HCT116 (cell line): ENCODE measurements around the gene RPL13.

ENCODE experiments used
- RAD21 ChIP-seq: IDR thresholded peaks from 2 replicates; pipeline ENCODE4 v1.6.1; 2012; ENCODE audit warnings: low read depth, mild to moderate bottlenecking
- TCF7L2 ChIP-seq: IDR thresholded peaks from 2 replicates; pipeline ENCODE4 v1.7.0; 2011; ENCODE audit warnings: borderline replicate concordance, inconsistent platforms; ENCODE audit not compliant: insufficient read depth, insufficient read length; ENCODE audit errors: extremely low read depth
- TF ChIP-seq, protein P1 (sequence below), 3 experiments: fragments of 200-600 bp in 1 of 3; sonication (generic) in 1 of 3; IDR thresholded peaks in 2 of 3; conservative IDR thresholded peaks in 1 of 3; 2 replicates each; pipeline ENCODE4 v1.5.1; 2012 to 2017; ENCODE audit warnings: low read depth in 2 of 3, low read length in 2 of 3, antibody characterized with exemption in 1 of 3, borderline replicate concordance in 1 of 3, control low read depth in 1 of 3, mild to moderate bottlenecking in 1 of 3, mixed read lengths in 1 of 3, mixed run types in 1 of 3, moderate library complexity in 1 of 3; ENCODE audit not compliant: insufficient read depth in 1 of 3

DNA sequence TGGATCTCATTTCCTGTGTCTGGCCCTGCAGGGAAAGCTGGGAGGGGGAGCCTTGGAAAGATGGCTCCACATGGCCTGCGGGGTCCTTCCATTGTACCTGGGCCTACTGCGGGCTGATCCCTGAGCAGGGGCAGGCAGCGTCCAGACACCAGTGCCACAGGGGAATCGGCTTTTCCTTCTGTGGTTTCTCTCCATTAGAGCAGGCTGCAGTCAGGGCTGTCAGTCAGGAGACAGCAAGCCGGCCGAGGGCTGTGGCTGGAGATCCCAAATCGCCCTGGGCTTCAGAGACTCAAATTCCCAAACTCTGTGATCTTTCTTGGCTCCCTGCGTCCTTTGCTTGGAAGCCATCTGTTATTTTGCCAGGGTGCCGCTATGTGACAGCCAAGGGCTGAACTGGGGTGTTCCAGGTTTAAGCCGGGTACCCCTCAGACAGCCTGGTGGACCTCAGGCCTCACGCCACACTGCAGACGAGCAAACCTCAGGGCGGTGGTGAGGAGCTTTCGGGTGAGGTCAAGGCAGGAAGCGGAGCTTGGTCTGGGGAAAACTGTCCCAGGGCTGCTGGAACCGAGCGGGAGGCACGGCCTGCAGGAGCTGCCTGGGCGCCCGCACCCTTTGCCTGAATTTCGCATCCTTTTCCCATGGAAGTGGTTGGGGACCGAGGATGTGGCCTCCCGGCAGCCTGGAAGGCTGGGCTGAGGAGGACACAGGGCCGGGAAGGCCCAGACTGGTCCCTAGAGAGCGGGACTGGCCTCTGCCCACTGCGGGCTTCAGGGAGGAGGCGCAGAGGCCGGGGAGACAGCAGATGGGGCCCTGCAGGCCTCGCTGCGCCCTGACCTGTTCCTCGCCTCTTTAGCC is 13.6 kb downstream of the RPL13 start:
- TF ChIP-seq, protein P1, sequence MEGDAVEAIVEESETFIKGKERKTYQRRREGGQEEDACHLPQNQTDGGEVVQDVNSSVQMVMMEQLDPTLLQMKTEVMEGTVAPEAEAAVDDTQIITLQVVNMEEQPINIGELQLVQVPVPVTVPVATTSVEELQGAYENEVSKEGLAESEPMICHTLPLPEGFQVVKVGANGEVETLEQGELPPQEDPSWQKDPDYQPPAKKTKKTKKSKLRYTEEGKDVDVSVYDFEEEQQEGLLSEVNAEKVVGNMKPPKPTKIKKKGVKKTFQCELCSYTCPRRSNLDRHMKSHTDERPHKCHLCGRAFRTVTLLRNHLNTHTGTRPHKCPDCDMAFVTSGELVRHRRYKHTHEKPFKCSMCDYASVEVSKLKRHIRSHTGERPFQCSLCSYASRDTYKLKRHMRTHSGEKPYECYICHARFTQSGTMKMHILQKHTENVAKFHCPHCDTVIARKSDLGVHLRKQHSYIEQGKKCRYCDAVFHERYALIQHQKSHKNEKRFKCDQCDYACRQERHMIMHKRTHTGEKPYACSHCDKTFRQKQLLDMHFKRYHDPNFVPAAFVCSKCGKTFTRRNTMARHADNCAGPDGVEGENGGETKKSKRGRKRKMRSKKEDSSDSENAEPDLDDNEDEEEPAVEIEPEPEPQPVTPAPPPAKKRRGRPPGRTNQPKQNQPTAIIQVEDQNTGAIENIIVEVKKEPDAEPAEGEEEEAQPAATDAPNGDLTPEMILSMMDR (IDR thresholded peaks at IDR 0.05 in 2 of 3, conservative IDR thresholded peaks at IDR 0.05 in 1 of 3; ENCODE audit: borderline replicate concordance in 1 of 3, insufficient read depth in 1 of 3, low read depth in 2 of 3, low read length in 2 of 3) = no peak
- TF ChIP-seq TCF7L2 (no peak), RAD21 (no peak)
